ENCODE results near the gene LYSMD4.
"Not testable (repeated sequence)": the region's sequence is repeated elsewhere in the genome, so short reads cannot be mapped to it uniquely, and the experiment has no call there.

The LYSMD4 gene

DNA sequence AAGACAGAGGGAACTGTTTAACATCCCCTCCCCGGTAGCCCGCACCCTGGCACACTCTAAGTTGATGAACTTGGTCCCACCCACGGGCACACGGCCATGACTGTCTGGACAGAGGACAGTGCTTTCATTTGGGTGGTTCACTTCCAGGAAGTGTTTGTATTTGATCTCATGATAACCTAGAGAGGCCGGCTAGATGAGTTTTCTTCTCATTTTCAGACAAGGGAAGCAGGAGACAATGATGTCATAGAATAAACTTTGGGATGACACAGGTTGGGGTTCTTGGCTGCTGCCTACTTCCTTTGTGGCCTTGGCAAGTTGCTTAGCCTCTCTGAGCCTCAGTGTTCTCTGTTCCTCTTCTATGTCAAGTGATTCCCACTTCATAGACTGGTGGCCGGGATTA lies 16.1 kb upstream of the LYSMD4 start:
- Histone ChIP-seq H3K27ac (ENCODE audit: low read depth in 2 of 2, low read length in 2 of 2) (no peak overlapping the region), H3K27me3 (ENCODE audit: control insufficient read depth in 2 of 2, insufficient read depth in 2 of 2, low read length in 2 of 2) (no peaks in the 10 kb centered on the region), H3K9me3 (ENCODE audit: control insufficient read depth in 2 of 2, low read length in 2 of 2) (no peaks in the 10 kb centered on the region), H3K36me3 (ENCODE audit: control insufficient read depth in 2 of 2, insufficient read depth in 2 of 2, low read length in 2 of 2) (no peaks in the 10 kb centered on the region), H3K4me1 (ENCODE audit: control insufficient read depth in 2 of 2, insufficient read depth in 2 of 2, low read length in 2 of 2) (peaks cover 0 to 4% of the 10 kb centered on the region in 2 donors), H3K4me3 (ENCODE audit: low read length in 2 of 2) (no peak overlapping the region), H3K9ac (ENCODE audit: low read depth in 1 of 2, low read length in 2 of 2) (no peak overlapping the region)

- H3K9ac ChIP-seq (ENCODE audit: low read depth in 1 of 2, low read length in 2 of 2): no peak overlapping the region
- H3K27me3 ChIP-seq (ENCODE audit: control insufficient read depth in 2 of 2, insufficient read depth in 2 of 2, low read length in 2 of 2): no peaks in the 10 kb centered on the region
- H3K4me3 ChIP-seq (ENCODE audit: low read length in 2 of 2): no peak overlapping the region
- H3K4me1 ChIP-seq (ENCODE audit: control insufficient read depth in 2 of 2, insufficient read depth in 2 of 2, low read length in 2 of 2): peaks cover 0 to 4% of the 10 kb centered on the region in 2 donors
- H3K27ac ChIP-seq (ENCODE audit: low read depth in 2 of 2, low read length in 2 of 2): no peak overlapping the region
- H3K36me3 ChIP-seq (ENCODE audit: control insufficient read depth in 2 of 2, insufficient read depth in 2 of 2, low read length in 2 of 2): no peaks in the 10 kb centered on the region
- H3K9me3 ChIP-seq (ENCODE audit: control insufficient read depth in 2 of 2, low read length in 2 of 2): no peaks in the 10 kb centered on the region
Observed at GRCh38 chr15:99745370-99746086, 12.3 kb upstream of the LYSMD4 start.

DNA sequence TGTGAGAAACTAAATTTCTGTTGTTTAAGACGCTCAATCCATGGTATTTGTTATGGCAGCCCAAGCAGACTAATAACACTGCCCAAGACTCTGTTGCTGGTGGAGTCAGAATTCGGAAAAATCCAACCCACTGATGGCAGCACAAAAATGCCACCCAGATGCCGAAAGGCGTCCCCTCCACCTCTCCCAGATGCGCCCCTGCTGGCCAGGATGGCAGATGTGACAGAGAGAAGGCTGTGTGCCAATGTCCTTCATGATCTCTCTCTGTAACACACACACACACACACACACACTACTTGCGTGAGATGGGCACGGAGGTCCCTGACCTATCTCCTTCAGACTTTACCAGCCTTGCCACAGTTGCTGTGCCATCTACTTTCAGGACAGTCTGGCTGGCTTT lies 10.9 kb upstream of the LYSMD4 start:
- Histone ChIP-seq H3K4me1 (ENCODE audit: control insufficient read depth in 2 of 2, insufficient read depth in 2 of 2, low read length in 2 of 2) (no peaks in the 10 kb centered on the region), H3K36me3 (ENCODE audit: control insufficient read depth in 2 of 2, insufficient read depth in 2 of 2, low read length in 2 of 2) (no peaks in the 10 kb centered on the region), H3K4me3 (ENCODE audit: low read length in 2 of 2) (no peak overlapping the region), H3K27ac (ENCODE audit: low read depth in 2 of 2, low read length in 2 of 2) (no peak overlapping the region), H3K27me3 (ENCODE audit: control insufficient read depth in 2 of 2, insufficient read depth in 2 of 2, low read length in 2 of 2) (no peaks in the 10 kb centered on the region), H3K9me3 (ENCODE audit: control insufficient read depth in 2 of 2, low read length in 2 of 2) (no peaks in the 10 kb centered on the region), H3K9ac (ENCODE audit: low read depth in 1 of 2, low read length in 2 of 2) (no peak overlapping the region)

GRCh38 chr15:99741835-99742234 lies 8.6 kb upstream of the LYSMD4 start:
- Histone ChIP-seq H3K27ac (ENCODE audit: low read depth in 2 of 2, low read length in 2 of 2) (no peak overlapping the region), H3K9ac (ENCODE audit: low read depth in 1 of 2, low read length in 2 of 2) (no peak overlapping the region), H3K9me3 (ENCODE audit: control insufficient read depth in 2 of 2, low read length in 2 of 2) (no peaks in the 10 kb centered on the region), H3K36me3 (ENCODE audit: control insufficient read depth in 2 of 2, insufficient read depth in 2 of 2, low read length in 2 of 2) (no peaks in the 10 kb centered on the region), H3K4me1 (ENCODE audit: control insufficient read depth in 2 of 2, insufficient read depth in 2 of 2, low read length in 2 of 2) (no peaks in the 10 kb centered on the region), H3K4me3 (ENCODE audit: low read length in 2 of 2) (no peak overlapping the region), H3K27me3 (ENCODE audit: control insufficient read depth in 2 of 2, insufficient read depth in 2 of 2, low read length in 2 of 2) (no peaks in the 10 kb centered on the region)

- Histone ChIP-seq H3K9ac (ENCODE audit: low read depth in 1 of 2, low read length in 2 of 2) (peak overlapping the region in 1 of 2 donors; percentile 26), H3K9me3 (ENCODE audit: control insufficient read depth in 2 of 2, low read length in 2 of 2) (no peaks in the 10 kb centered on the region), H3K4me3 (ENCODE audit: low read length in 2 of 2) (no peak overlapping the region), H3K4me1 (ENCODE audit: control insufficient read depth in 2 of 2, insufficient read depth in 2 of 2, low read length in 2 of 2) (peaks cover 0 to 3% of the 10 kb centered on the region in 2 donors), H3K27me3 (ENCODE audit: control insufficient read depth in 2 of 2, insufficient read depth in 2 of 2, low read length in 2 of 2) (no peaks in the 10 kb centered on the region), H3K27ac (ENCODE audit: low read depth in 2 of 2, low read length in 2 of 2) (no peak overlapping the region), H3K36me3 (ENCODE audit: control insufficient read depth in 2 of 2, insufficient read depth in 2 of 2, low read length in 2 of 2) (no peaks in the 10 kb centered on the region)
Observed at GRCh38 chr15:99738021-99738847, 5.0 kb upstream of the LYSMD4 start.

- H3K9ac ChIP-seq (ENCODE audit: low read depth in 1 of 2, low read length in 2 of 2): no peak overlapping the region
- no peaks in the 10 kb centered on the region for H3K27me3 ChIP-seq (ENCODE audit: control insufficient read depth in 2 of 2, insufficient read depth in 2 of 2, low read length in 2 of 2)
- H3K4me3 ChIP-seq (ENCODE audit: low read length in 2 of 2): no peak overlapping the region
- H3K9me3 ChIP-seq (ENCODE audit: control insufficient read depth in 2 of 2, low read length in 2 of 2): no peaks in the 10 kb centered on the region
- no peak overlapping the region for H3K27ac ChIP-seq (ENCODE audit: low read depth in 2 of 2, low read length in 2 of 2)
- H3K36me3 ChIP-seq (ENCODE audit: control insufficient read depth in 2 of 2, insufficient read depth in 2 of 2, low read length in 2 of 2): no peaks in the 10 kb centered on the region
- H3K4me1 ChIP-seq (ENCODE audit: control insufficient read depth in 2 of 2, insufficient read depth in 2 of 2, low read length in 2 of 2): peaks cover 0 to 5% of the 10 kb centered on the region in 2 donors
Observed at GRCh38 chr15:99736702-99737101, 3.5 kb upstream of the LYSMD4 start.

- no peak overlapping the region for H3K9ac ChIP-seq (ENCODE audit: low read depth in 1 of 2, low read length in 2 of 2)
- H3K9me3 ChIP-seq (ENCODE audit: control insufficient read depth in 2 of 2, low read length in 2 of 2): no peaks in the 10 kb centered on the region
- H3K4me1 ChIP-seq (ENCODE audit: control insufficient read depth in 2 of 2, insufficient read depth in 2 of 2, low read length in 2 of 2): peaks cover 0 to 5% of the 10 kb centered on the region in 2 donors
- no peak overlapping the region for H3K4me3 ChIP-seq (ENCODE audit: low read length in 2 of 2)
- H3K27me3 ChIP-seq (ENCODE audit: control insufficient read depth in 2 of 2, insufficient read depth in 2 of 2, low read length in 2 of 2): no peaks in the 10 kb centered on the region
- peaks cover 0 to 3% of the 10 kb centered on the region in 2 donors for H3K36me3 ChIP-seq (ENCODE audit: control insufficient read depth in 2 of 2, insufficient read depth in 2 of 2, low read length in 2 of 2)
- H3K27ac ChIP-seq (ENCODE audit: low read depth in 2 of 2, low read length in 2 of 2): no peak overlapping the region
Observed at GRCh38 chr15:99735868-99736267, 2.6 kb upstream of the LYSMD4 start.

DNA sequence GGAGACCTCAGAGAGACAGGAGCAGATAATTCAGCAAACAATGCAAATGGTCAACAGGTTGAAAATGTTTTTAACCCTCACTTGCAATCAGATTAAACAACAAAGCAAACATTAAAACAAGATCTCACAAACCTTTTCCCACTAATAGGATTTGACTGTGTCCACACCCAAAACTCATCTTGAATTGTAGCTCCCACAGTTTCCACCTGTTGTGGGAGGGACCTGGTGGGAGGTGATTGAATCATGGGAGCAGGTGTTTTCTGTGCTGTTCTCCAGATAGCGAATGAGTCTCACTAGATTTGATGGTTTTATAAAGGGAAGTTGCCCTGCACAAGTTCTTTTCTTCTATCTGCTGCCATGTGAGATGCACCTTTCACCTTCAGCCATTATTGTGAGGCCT lies 1.3 kb upstream of the LYSMD4 start:
- Histone ChIP-seq H3K36me3 (ENCODE audit: control insufficient read depth in 2 of 2, insufficient read depth in 2 of 2, low read length in 2 of 2) (peaks cover 0 to 3% of the 10 kb centered on the region in 2 donors), H3K27me3 (ENCODE audit: control insufficient read depth in 2 of 2, insufficient read depth in 2 of 2, low read length in 2 of 2) (no peaks in the 10 kb centered on the region), H3K27ac (ENCODE audit: low read depth in 2 of 2, low read length in 2 of 2) (peak overlapping the region; percentile 45 to 50)

DNA sequence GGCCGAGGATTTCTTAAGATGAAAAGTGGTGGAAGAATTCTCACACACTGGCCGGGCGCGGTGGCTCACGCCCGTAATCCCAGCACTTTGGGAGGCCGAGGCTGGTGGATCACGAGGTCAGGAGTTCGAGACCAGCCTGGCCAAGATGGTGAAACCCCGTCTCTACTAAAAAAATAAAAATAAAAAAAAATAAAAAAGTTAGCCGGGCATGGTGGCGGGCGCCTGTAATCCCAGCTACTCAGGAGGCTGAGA lies 729 bp upstream of the LYSMD4 start:
- not testable (repeated sequence) for H3K4me1 ChIP-seq (ENCODE audit: control insufficient read depth in 2 of 2, insufficient read depth in 2 of 2, low read length in 2 of 2); H3K36me3 ChIP-seq (ENCODE audit: control insufficient read depth in 2 of 2, insufficient read depth in 2 of 2, low read length in 2 of 2); H3K27me3 ChIP-seq (ENCODE audit: control insufficient read depth in 2 of 2, insufficient read depth in 2 of 2, low read length in 2 of 2); H3K9me3 ChIP-seq (ENCODE audit: control insufficient read depth in 2 of 2, low read length in 2 of 2)
- peak overlapping the region; percentile 95 to 96 for H3K27ac ChIP-seq (ENCODE audit: low read depth in 2 of 2, low read length in 2 of 2)
- H3K4me3 ChIP-seq (ENCODE audit: low read length in 2 of 2): peak overlapping the region; percentile 72 to 76
- H3K9ac ChIP-seq (ENCODE audit: low read depth in 1 of 2, low read length in 2 of 2): peak overlapping the region; percentile 75 to 83

More for the DNA sequence above, 1.3 kb upstream of the LYSMD4 start:
- Histone ChIP-seq H3K4me3 (ENCODE audit: low read length in 2 of 2) (no peak overlapping the region), H3K4me1 (ENCODE audit: control insufficient read depth in 2 of 2, insufficient read depth in 2 of 2, low read length in 2 of 2) (peaks cover 0 to 5% of the 10 kb centered on the region in 2 donors), H3K9me3 (ENCODE audit: control insufficient read depth in 2 of 2, low read length in 2 of 2) (no peaks in the 10 kb centered on the region), H3K9ac (ENCODE audit: low read depth in 1 of 2, low read length in 2 of 2) (no peak overlapping the region)

GRCh38 chr15:99732751-99733267 lies 428 bp downstream of the LYSMD4 start:
- Histone ChIP-seq H3K9me3 (ENCODE audit: control insufficient read depth in 2 of 2, low read length in 2 of 2) (no peaks in the 10 kb centered on the region), H3K4me3 (ENCODE audit: low read length in 2 of 2) (peak overlapping the region; percentile 71 to 83), H3K4me1 (ENCODE audit: control insufficient read depth in 2 of 2, insufficient read depth in 2 of 2, low read length in 2 of 2) (peaks cover 0 to 5% of the 10 kb centered on the region in 2 donors), H3K27ac (ENCODE audit: low read depth in 2 of 2, low read length in 2 of 2) (peak overlapping the region; percentile 62 to 73), H3K36me3 (ENCODE audit: control insufficient read depth in 2 of 2, insufficient read depth in 2 of 2, low read length in 2 of 2) (peaks cover 5 to 15% of the 10 kb centered on the region in 2 donors), H3K27me3 (ENCODE audit: control insufficient read depth in 2 of 2, insufficient read depth in 2 of 2, low read length in 2 of 2) (no peaks in the 10 kb centered on the region), H3K9ac (ENCODE audit: low read depth in 1 of 2, low read length in 2 of 2) (peak overlapping the region; percentile 54 to 86)

Measured in mucosa of rectum (tissue), 2 donors.